SK-N-SH (cell line): ENCODE results near the gene USP19.

Experiments
- ELF1 ChIP-seq: IDR thresholded peaks from 2 replicates; pipeline ENCODE4 v1.4.0; 2012
- EP300 ChIP-seq, 2 experiments: IDR thresholded peaks; 2 replicates each; pipeline versions ENCODE4 v1.4.0 to v1.6.1; 2012; ENCODE audit warnings: borderline replicate concordance in 1 of 2, low read depth in 1 of 2, low read length in 1 of 2
- EZH2phosphoT487 ChIP-seq: fragments of 200-600 bp; sonication (generic); IDR thresholded peaks from 2 replicates; pipeline ENCODE4 v1.6.1; 2017; ENCODE audit warnings: low read depth, mixed run types, mild to moderate bottlenecking, antibody characterized with exemption, moderate library complexity, borderline replicate concordance
- FOSL2 ChIP-seq: IDR thresholded peaks from 2 replicates; pipeline ENCODE4 v1.4.0; 2012; ENCODE audit warnings: low read depth, mild to moderate bottlenecking, moderate library complexity, borderline replicate concordance
- IRF3 ChIP-seq: fragments of 150-350 bp; IDR thresholded peaks from 2 replicates; pipeline ENCODE4 v1.6.1; 2016; ENCODE audit warnings: mild to moderate bottlenecking, low read depth, low read length
- MAX ChIP-seq: IDR thresholded peaks from 2 replicates; pipeline ENCODE4 v1.4.0; 2012; ENCODE audit warnings: low read depth
- MXI1 ChIP-seq: IDR thresholded peaks from 2 replicates; pipeline ENCODE4 v1.6.1; 2012; ENCODE audit warnings: mild to moderate bottlenecking, low read depth, low read length, improper control_type of control experiment
- NFIC ChIP-seq: IDR thresholded peaks from 2 replicates; pipeline ENCODE4 v1.4.0; 2012; ENCODE audit warnings: borderline replicate concordance
- TAF1 ChIP-seq: IDR thresholded peaks from 2 replicates; pipeline ENCODE4 v1.6.1; 2012; ENCODE audit warnings: low read depth, mild to moderate bottlenecking, low read length, moderate library complexity, borderline replicate concordance
- TF ChIP-seq, protein P1 (sequence below): fragments of 150-350 bp; IDR thresholded peaks from 2 replicates; pipeline ENCODE4 v1.6.1; 2017; ENCODE audit warnings: antibody characterized with exemption, low read length, low read depth, borderline replicate concordance
- TF ChIP-seq, protein P2 (sequence below): fragments of 200-600 bp; sonication (generic); IDR thresholded peaks from 2 replicates; pipeline ENCODE4 v1.6.1; 2017; ENCODE audit warnings: antibody characterized with exemption, mild to moderate bottlenecking, moderate library complexity

- TF ChIP-seq EZH2phosphoT487 (no peak), NFIC (no peak), IRF3 (no peak), EP300 (IDR thresholded peaks at IDR 0.05; ENCODE audit: borderline replicate concordance in 1 of 2, low read depth in 1 of 2, low read length in 1 of 2) (no peak), TAF1 (no peak), MAX (no peak), MXI1 (no peak), FOSL2 (no peak), ELF1 (no peak)
- TF ChIP-seq, protein P1, sequence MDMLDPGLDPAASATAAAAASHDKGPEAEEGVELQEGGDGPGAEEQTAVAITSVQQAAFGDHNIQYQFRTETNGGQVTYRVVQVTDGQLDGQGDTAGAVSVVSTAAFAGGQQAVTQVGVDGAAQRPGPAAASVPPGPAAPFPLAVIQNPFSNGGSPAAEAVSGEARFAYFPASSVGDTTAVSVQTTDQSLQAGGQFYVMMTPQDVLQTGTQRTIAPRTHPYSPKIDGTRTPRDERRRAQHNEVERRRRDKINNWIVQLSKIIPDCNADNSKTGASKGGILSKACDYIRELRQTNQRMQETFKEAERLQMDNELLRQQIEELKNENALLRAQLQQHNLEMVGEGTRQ = no peak
- TF ChIP-seq, protein P2, sequence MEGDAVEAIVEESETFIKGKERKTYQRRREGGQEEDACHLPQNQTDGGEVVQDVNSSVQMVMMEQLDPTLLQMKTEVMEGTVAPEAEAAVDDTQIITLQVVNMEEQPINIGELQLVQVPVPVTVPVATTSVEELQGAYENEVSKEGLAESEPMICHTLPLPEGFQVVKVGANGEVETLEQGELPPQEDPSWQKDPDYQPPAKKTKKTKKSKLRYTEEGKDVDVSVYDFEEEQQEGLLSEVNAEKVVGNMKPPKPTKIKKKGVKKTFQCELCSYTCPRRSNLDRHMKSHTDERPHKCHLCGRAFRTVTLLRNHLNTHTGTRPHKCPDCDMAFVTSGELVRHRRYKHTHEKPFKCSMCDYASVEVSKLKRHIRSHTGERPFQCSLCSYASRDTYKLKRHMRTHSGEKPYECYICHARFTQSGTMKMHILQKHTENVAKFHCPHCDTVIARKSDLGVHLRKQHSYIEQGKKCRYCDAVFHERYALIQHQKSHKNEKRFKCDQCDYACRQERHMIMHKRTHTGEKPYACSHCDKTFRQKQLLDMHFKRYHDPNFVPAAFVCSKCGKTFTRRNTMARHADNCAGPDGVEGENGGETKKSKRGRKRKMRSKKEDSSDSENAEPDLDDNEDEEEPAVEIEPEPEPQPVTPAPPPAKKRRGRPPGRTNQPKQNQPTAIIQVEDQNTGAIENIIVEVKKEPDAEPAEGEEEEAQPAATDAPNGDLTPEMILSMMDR = no peak
These were observed 10.4 kb upstream of the USP19 start for GRCh38 chr3:49131040-49131439.
